ENCODE results near the gene ISLR.

- no peak for TF ChIP-seq CTCF (IDR thresholded peaks at IDR 0.05; ENCODE audit: low read depth, low read length)
- TF ChIP-seq POLR2A (IDR thresholded peaks at IDR 0.05; ENCODE audit: extremely low read depth, insufficient read length): no peak
- TF ChIP-seq MYC (IDR thresholded peaks at IDR 0.05; ENCODE audit: low read depth, low read length): no peak
Measured at GRCh38 chr15:74168711-74169126, 4.8 kb upstream of the ISLR start.

Data from NB4 (cell line).